GM12874 (cell line): ENCODE results near the gene ABCA2.

Experiments
- CTCF ChIP-seq: IDR thresholded peaks from 2 replicates; pipeline ENCODE4 v1.5.1; 2011; ENCODE audit warnings: low read depth, mild to moderate bottlenecking, control low read depth, low read length, moderate library complexity; ENCODE audit not compliant: insufficient read depth

The ABCA2 gene

GRCh38 chr9:137053944-137054931 lies 26.2 kb upstream of the ABCA2 start, which contains the start of gene ENTPD2:
TSS of gene ENTPD2 (minus strand) at chr9:137054061. CDS start at chr9:137053997, 64 bp downstream.
- TF ChIP-seq CTCF, result no peak

GRCh38 chr9:137052998-137053943 lies 25.2 kb upstream of the ABCA2 start:
- TF ChIP-seq CTCF, result no peak

- no peak for TF ChIP-seq CTCF
Observed at GRCh38 chr9:137052293-137052692, 24.3 kb upstream of the ABCA2 start.

GRCh38 chr9:137051145-137051724 lies 23.2 kb upstream of the ABCA2 start:
- TF ChIP-seq CTCF, result no peak

GRCh38 chr9:137050570-137050969 lies 22.5 kb upstream of the ABCA2 start:
- TF ChIP-seq CTCF, result no peak

- peak; percentile 70 for TF ChIP-seq CTCF
Observed at GRCh38 chr9:137049544-137050449, 21.8 kb upstream of the ABCA2 start.
